DMS153 treated with DMSO at 0.1 percent for 48 hours (cell line): Measurements from ENCODE around the gene FAM13A.
"Not testable (repeated sequence)": the region's sequence is repeated elsewhere in the genome, so short reads cannot be mapped to it uniquely, and the experiment has no call there.

Source experiments
- DNase-seq: peaks from one replicate; lab custom pipeline; 2025; ENCODE audit not compliant: unreplicated experiment; lab: John Stamatoyannopoulos, UW

The FAM13A gene

DNA sequence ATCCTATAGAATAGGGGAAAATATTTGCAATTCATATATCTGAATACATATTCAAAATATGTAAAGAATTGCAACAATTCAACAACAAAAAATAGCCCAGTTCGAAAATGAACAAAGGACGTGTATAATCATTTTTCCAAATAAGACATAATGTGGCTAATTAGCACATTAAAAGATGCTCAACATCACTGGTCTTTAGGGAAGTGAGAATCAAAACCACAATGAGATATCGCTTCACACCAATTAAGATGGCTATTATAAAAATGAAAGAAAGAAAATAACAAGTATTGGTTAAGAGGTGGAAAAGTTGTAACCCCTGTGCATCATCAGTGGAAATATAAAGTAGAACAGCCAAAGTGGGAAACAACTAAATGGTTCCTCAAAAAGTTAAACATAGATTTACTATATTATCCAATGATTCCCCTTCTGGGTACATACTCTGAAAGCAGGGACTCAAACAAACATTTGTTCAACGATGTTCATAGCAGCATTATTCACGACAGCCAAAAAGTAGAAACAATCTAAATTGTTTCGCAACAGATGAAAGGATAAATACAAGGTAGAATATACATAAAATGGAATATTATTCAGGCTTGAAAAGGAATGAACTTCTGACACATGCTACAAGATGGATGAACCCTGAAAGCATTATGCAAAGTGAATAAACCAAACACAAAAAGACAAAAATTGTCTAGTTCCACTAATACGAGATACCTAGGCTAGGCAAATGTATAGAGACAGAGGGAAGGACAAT is 12.7 kb downstream of the FAM13A start:
- DNase-seq, result no peak

DNA sequence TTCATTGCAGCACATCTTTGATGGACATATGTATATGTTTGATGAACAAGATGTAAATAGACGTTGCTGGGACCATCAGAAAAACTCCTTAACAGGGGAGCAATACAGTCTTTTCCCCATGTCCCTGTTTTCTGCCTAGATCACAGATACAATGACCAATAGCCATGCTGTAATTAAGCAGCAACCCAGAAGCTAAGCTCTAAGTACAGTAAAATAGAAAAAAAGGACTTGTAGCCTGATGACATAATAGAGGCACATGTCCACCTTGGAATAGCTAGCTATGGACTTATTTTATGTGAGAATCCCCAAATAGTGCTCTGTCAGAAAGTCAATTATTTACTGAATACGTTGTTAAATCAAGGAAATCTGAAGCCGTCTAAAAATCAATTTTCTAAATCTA is 14.9 kb downstream of the FAM13A start:
- DNase-seq, result no peak

GRCh38 chr4:89039730-89040338 is 17.2 kb downstream of the FAM13A start:
- no peak for DNase-seq

- DNase-seq, result no peak
These were observed 20.4 kb downstream of the FAM13A start for GRCh38 chr4:89036535-89036934.

DNA sequence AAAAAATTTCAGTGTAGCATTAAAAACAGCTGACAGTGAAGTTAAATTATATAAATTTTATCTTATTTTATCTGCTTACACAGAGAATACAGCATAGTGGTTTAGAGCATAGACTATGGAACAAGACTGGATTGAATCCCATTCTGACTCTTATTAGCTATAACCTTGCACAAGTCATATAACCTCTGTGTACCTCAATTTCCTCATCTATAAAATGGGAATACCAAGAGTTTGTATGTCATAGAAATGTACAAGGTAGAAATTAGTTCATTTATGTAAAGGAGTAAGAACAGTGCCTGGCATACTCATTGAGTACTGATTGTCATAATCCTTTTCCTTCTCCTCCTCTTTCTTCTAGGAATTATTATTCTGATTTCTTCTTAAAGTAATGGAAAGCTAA is 25.7 kb downstream of the FAM13A start:
- DNase-seq, result no peak

DNA sequence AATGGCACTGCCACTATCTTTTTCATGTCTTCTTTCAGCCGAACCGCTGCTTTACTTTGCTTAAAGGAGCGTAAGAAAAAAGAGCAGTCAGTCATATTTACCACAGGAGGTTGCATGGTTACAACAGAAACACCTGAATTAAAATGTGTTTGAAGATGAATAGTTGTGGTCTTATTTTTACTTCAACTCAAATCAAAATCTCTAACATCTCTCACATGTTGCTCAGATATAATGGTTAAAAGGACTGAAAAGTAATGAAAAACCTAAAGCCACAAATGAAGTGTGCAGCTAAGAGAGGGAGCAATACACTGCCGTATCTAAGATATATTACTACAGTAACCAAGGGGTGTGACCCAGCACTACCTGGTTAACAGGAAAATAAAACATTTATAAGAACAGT is 27.4 kb downstream of the FAM13A start:
- DNase-seq, result no peak

DNA sequence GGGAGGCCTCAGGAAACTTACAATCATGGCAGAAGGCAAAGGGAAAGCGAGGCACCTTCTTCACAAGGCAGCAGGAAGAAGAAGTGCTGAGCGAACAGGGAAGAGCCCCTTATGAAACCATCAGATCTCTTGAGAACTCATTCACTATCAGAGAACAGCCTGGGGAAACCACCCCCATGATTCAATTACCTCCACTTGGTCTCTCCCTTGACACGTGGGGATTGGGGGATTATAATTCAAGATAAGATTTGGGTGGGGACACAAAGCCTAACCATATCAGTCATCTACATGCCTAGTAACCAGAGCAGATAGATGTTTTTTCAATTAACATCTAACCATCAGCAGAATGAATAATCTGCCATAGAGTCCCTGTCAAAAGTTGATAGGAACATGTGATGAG is 30.4 kb downstream of the FAM13A start:
- no peak for DNase-seq

- peak; percentile 89 for DNase-seq
These were observed 32.8 kb downstream of the FAM13A start for GRCh38 chr4:89024051-89024675.

- DNase-seq, result no peak
These were observed 33.8 kb downstream of the FAM13A start for GRCh38 chr4:89023140-89023539.

- no peak for DNase-seq
These were observed 34.4 kb downstream of the FAM13A start for GRCh38 chr4:89022426-89023128.

GRCh38 chr4:89021684-89022083 is 35.3 kb downstream of the FAM13A start:
- DNase-seq, result no peak

GRCh38 chr4:89021062-89021461 is 35.9 kb downstream of the FAM13A start:
- no peak for DNase-seq

DNA sequence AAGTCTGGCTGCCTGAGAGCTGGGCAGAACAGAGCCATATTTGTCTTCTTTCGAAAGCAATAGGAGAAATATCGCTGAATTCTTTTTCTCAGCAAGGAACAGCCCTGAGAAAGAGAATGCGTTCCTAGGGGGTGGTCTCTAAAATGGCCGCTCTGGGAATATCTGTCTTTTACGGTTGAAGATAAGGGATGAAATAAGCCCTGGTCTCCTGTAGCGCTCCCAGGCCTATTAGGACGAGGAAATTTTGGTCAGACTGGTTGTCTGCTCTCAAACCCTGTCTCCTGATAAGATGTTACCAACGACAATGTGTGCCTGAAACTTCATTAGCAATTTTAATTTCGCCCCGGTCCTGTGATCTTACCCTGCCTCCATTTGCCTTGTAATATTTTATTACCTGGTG is 42.1 kb downstream of the FAM13A start:
- DNase-seq, result not testable (repeated sequence)

- DNase-seq, result no peak
These were observed 47.1 kb downstream of the FAM13A start for GRCh38 chr4:89009761-89010369.

DNA sequence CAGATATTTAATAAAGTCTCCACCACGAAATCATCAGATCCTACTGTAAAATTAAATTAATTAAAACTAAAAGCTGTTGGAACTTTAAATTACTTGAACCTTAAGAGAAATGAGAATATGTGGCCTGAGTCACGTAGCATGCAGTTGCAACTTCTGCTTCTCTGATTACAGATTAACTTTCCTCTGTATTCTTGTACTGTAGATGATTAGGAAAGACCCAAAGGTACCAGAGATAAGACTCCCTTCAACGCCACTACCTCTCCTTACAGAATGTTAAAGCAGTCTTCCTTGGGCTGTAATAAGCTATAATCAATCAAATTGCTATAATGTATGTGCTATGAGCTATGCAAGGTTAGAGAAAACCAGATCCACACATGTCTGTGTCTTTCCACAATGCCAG is 47.9 kb downstream of the FAM13A start:
- DNase-seq, result no peak

DNA sequence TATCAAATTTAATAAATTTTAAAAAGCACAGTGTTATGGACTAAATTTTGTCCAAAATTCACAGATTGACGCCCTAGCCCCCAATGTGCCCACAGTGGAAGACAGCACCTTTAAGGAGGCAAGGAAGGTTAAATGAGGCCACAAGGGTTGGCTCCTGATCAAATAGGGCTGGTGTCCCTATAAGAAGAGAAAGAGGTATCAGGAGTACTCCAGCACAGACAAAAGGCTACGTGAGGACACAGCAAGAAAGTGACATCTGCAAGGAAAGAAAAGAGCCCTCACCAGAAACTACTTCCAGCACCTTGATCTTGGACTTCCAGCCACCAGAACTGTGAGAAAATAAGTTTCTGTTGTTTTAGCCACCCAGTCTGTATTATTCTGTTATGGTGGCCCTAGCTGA is 48.8 kb downstream of the FAM13A start:
- DNase-seq, result no peak

DNA sequence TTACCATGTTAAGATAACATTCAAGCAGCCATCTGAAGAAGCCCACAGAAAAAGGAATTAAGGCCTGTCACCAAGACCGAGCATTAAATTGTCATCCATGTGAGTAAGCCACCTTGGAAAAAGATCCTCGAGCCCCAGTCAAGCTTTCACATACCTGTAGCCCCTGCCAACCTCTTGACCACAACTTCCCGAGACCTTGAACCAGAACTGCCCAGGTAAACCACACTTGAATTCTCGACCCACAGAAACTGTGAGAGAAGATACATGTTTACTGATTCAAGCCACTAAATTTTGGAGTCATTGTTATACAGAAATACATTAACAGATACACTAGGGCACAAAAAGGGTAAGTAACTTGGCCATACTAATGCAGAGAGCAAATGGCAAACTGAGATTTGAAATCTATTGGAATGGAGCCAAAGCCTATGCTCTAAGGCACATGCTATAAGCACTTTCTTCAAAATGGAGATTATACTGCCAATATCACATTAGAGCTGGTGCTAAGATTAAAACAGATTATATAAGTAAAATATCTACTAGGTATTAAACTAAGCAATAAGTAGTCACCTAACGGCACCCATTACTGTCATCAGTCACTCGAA is 49.5 kb downstream of the FAM13A start:
- no peak for DNase-seq

DNA sequence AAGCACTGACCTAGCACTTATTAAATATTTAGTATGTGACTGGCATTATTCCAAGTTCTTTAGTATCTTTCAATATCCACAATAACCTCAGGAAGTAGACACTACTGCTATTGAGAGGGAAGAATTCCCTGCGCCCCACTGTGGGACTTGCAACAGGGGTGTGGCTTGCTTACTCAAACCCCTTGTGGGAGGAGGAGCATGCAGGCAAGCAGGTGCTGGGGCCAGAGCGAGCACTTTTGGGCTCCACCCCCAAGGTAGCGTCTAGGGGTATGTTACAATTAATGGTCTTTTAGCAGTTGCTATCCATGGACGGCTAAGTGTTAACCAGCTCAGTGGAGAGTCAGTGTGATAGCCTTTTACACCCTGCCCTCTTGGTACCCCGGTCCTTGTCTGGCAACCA is 50.7 kb downstream of the FAM13A start:
- DNase-seq, result no peak

DNA sequence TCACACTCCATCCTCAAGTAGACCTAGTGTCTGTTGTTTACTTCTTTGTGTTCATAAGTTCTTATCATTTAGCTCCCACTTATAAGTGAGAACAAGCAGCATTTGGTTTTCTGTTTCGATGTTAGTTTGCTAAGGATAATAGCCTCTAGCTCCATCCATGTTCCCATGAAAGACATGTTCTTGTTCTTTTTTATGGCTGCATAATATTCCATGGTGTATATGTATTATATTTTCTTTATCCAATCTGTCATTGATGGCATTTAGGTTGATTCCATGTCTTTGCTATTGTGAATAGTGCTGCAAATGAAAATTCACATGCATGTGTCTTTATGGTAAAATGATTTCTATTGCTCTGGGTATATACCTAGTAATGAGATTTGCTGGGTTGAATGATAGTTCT is 51.9 kb downstream of the FAM13A start:
- DNase-seq, result not testable (repeated sequence)

DNA sequence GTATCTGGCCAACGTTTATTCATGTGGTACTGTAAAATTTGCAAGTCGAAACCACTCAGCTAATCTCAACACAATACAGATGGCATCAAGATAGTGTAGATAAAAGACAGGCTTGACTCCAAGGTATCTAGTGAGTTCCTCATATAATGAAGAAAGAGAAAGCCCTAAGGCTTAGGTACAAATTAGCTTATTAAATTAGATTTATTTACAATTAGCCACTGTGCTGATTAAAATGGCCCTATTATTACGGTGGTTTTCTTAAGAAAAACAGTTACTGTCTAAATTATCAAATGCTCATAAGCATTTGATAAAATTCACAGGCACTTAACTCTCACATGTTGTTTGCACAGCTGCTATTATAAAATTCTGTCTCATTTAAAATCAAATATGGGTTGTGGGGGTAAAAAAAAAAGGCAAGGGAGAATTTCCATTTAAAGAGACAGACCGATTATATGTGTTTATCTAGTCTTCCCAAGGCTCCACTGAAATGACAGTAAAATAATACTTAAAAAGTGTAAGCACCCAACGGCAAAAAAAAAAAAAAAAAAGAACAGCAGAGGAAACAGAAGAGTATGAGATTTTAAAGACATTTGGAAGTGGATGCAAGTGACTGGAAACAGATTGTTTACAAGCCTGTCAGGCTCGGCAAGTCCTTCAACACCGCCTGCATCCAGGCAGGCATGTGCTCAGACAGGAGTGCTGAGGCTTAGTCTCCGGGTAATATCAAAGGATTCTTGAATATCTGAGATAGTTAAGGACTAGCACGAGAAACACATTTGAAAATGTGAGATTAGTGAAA is 55.1 kb downstream of the FAM13A start:
- peak; percentile 90 for DNase-seq
